ENCODE data around the gene RNF168.

DNA sequence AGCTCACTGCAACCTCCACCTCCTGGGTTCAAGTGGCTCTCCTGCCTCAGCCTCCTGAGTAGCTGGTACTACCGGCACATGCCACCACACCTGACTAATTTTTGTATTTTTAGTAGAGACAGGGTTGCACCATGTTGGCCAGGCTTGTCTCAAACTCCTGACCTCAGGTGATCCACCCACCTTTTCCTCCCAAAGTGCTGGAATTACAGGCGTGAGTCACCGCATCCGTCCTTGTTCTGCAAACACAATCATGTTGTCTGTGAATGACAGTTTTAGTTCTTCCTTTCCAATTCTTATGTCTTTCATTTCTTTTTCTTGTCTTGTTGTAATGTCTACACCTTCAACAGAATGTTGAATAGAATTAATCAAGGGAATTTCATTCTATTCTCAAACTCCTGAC, 27.9 kb upstream of the RNF168 start:
- TF ChIP-seq POLR2AphosphoS5 (IDR thresholded peaks at IDR 0.05) (no peak), POLR2A (IDR thresholded peaks at IDR 0.05) (no peak)
- TF ChIP-seq, protein P1, sequence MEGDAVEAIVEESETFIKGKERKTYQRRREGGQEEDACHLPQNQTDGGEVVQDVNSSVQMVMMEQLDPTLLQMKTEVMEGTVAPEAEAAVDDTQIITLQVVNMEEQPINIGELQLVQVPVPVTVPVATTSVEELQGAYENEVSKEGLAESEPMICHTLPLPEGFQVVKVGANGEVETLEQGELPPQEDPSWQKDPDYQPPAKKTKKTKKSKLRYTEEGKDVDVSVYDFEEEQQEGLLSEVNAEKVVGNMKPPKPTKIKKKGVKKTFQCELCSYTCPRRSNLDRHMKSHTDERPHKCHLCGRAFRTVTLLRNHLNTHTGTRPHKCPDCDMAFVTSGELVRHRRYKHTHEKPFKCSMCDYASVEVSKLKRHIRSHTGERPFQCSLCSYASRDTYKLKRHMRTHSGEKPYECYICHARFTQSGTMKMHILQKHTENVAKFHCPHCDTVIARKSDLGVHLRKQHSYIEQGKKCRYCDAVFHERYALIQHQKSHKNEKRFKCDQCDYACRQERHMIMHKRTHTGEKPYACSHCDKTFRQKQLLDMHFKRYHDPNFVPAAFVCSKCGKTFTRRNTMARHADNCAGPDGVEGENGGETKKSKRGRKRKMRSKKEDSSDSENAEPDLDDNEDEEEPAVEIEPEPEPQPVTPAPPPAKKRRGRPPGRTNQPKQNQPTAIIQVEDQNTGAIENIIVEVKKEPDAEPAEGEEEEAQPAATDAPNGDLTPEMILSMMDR (IDR thresholded peaks at IDR 0.05 in 8 of 11, conservative IDR thresholded peaks at IDR 0.05 in 3 of 11) = no peak
